Esophagus squamous epithelium (tissue), 4 donors: ENCODE results near the gene FGF14.

Source experiments
- POLR2A ChIP-seq, 4 donors: fragments of 450-650 bp; IDR thresholded peaks; one replicate each; pipeline ENCODE4 v1.6.1; 2017; ENCODE audit warnings: antibody characterized with exemption in 4 of 4, mild to moderate bottlenecking in 4 of 4, moderate library complexity in 3 of 4
- TF ChIP-seq, protein P1 (sequence below), 6 experiments: fragments of 450-650 bp in 4 of 6; fragments of 200-600 bp in 2 of 6; sonication (generic) in 2 of 6; IDR thresholded peaks; one replicate each; pipeline ENCODE4 v1.5.1; 2016 to 2019; ENCODE audit warnings: antibody characterized with exemption in 6 of 6, mild to moderate bottlenecking in 4 of 6, moderate library complexity in 4 of 6

DNA sequence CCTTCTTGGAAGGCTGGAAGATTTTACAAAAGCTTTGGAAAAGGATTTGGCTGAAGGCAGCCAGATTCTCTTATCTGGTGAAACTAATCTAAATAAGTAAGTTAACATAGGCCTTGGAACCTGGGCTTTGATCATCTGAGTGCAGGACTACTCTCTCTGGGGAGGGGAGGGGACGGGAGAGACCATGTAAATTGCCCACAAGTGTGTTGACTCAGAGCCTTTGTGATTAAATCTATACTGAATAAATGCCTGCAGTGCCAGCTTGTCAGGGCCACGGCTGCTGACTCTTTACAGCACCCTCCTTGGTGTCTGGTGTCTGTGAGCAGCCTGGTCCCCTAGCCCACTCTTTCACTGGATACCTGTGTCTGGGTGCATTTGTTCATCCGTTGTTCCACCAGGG lies 698.0 kb downstream of the FGF14 start:
- TF ChIP-seq, protein P1, sequence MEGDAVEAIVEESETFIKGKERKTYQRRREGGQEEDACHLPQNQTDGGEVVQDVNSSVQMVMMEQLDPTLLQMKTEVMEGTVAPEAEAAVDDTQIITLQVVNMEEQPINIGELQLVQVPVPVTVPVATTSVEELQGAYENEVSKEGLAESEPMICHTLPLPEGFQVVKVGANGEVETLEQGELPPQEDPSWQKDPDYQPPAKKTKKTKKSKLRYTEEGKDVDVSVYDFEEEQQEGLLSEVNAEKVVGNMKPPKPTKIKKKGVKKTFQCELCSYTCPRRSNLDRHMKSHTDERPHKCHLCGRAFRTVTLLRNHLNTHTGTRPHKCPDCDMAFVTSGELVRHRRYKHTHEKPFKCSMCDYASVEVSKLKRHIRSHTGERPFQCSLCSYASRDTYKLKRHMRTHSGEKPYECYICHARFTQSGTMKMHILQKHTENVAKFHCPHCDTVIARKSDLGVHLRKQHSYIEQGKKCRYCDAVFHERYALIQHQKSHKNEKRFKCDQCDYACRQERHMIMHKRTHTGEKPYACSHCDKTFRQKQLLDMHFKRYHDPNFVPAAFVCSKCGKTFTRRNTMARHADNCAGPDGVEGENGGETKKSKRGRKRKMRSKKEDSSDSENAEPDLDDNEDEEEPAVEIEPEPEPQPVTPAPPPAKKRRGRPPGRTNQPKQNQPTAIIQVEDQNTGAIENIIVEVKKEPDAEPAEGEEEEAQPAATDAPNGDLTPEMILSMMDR (IDR thresholded peaks at IDR 0.05): no peak
- TF ChIP-seq POLR2A (IDR thresholded peaks at IDR 0.05): no peak
